ENCODE results near the gene MAN1B1. TPM values are rescaled to one million over a fixed set of nuclear protein-coding genes. Genes with fewer than 3 reads are reported as not detected.

The MAN1B1 gene
- total and polyA plus RNA-seq, 2 of the 8 experiments (the other 6 are each of a cell fraction or from before 2014, with no cell fraction given) = 33.7 to 36.3 TPM

GRCh38 chr9:137070201-137070905 is 16.4 kb upstream of the MAN1B1 start, which contains the start of gene SAPCD2 (continued):
- TF ChIP-seq TAF7 (optimal IDR thresholded peaks at IDR 0.05; ENCODE audit: borderline replicate concordance, low read depth, low read length) = peak; percentile 22
- TF ChIP-seq RXRA (IDR thresholded peaks at IDR 0.05; ENCODE audit: insufficient read depth, low read depth, low read length) = no peak
- no peak for TF ChIP-seq TCF12 (IDR thresholded peaks at IDR 0.05; ENCODE audit: low read depth, low read length)
- TF ChIP-seq KDM1A (IDR thresholded peaks at IDR 0.05; ENCODE audit: borderline replicate concordance, low read length) = no peak
- TF ChIP-seq POLR2A (IDR thresholded peaks at IDR 0.05; ENCODE audit: control extremely low read depth in 1 of 2, low read depth in 2 of 2, low read length in 2 of 2) = peak in 1 of 2 experiments; percentile 49; a peak in 1 of 3 replicates
- peak; percentile 65 for TF ChIP-seq MAX (IDR thresholded peaks at IDR 0.05)
- peak; percentile 85 for TF ChIP-seq KDM4A (IDR thresholded peaks at IDR 0.05; ENCODE audit: low read depth, low read length, severe bottlenecking)
- no peak for TF ChIP-seq USF2 (IDR thresholded peaks at IDR 0.05; ENCODE audit: low read length)
- TF ChIP-seq TBP (IDR thresholded peaks at IDR 0.05; ENCODE audit: low read depth, low read length) = peak; percentile 35; the same call in 1 of the 2 replicates
- TF ChIP-seq E2F6 (IDR thresholded peaks at IDR 0.05) = peak; percentile 57
